ENCODE results near the gene FOXR1. TPM values are rescaled to one million over a fixed set of nuclear protein-coding genes. Genes with fewer than 3 reads are reported as not detected.

Gene FOXR1, protein sequence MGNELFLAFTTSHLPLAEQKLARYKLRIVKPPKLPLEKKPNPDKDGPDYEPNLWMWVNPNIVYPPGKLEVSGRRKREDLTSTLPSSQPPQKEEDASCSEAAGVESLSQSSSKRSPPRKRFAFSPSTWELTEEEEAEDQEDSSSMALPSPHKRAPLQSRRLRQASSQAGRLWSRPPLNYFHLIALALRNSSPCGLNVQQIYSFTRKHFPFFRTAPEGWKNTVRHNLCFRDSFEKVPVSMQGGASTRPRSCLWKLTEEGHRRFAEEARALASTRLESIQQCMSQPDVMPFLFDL
- total RNA-seq (not detected), polyA plus RNA-seq (not detected)

DNA sequence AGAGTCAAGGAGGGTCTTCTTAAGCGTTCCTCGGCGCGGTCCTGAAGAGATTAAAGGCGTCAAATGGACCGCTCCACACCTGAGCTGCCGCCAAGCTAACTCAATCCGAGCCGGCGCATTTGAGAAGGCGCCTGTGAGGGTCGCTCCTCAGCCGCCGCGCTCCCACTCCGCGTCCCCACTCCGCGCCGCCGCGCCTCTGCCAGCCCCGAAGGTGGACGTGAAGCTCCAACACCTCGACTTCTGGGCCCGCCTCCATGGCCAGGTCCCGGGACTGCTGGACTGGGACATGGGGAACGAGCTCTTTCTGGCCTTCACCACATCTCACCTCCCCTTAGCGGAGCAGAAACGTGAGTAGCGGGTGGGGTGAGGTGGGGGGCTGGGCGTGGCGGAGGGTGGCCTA is at the start of gene FOXR1:
FOXR1 (plus strand) TSS at position 116 of the 400 bp plus-strand sequence; CDS start at position 287, 171 bp downstream.
- DNase-seq (ENCODE audit: extremely low spot score): no peak
- Histone ChIP-seq H3K27ac (ENCODE audit: low read depth) (no peak within 1 kb of the TSS), H3K4me3 (ENCODE audit: low read depth, low read length) (no peak within 1 kb of the TSS), H3K36me3 (ENCODE audit: insufficient read depth) (no peaks in the 10 kb centered on the region), H3K4me1 (ENCODE audit: insufficient read depth) (no peaks in the 10 kb centered on the region)
- WGBS: 46% methylated on average over 33 of the region's 33 CpGs

DNA sequence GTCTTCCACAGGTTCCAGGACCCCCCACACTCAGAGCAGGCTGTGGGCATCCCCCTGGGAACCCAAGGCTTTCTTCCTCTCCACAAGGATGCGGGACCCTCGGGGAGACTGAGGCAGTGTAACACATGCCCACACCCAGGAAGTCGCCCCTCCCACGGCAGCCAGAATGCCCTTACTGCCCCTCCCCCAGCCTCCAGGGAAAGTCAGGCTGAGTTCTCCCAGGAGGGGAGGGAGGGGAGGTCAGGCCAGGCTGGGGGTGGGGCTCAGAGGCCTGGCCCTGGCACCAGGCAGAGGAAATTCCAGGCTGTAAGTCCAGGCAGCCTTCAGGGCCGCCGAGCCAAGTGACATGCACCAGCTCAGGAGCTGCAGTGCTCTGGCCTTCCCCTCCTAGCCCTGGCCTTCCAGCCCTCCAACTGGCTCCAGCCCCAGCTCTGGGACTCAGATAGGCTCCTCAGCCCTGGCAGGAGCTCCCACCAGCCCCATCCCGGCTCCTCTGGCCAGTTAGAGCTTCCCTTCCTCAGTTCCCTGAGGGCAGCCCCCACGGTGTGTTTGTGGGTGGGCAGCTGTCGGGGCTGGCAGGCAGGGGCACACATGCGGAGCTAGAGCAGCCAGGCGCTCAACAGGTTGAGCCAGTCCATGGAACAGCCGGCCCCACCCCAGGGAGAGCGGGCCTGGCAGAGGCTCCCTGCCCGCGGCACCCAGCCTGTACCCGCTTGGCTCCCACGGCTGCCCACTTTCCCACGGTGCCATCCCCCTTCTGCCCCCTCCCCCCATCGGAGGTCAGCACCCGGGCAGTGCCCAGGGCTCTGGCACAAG is 49.4 kb upstream of the FOXR1 start:
- WGBS: 9% methylated on average over 20 of the region's 20 CpGs
- DNase-seq (ENCODE audit: extremely low spot score): no peak
- no peaks in the 10 kb centered on the region for H3K36me3 ChIP-seq (ENCODE audit: insufficient read depth)
- peak overlapping the region; percentile 92 for H3K27ac ChIP-seq (ENCODE audit: low read depth)
- peak overlapping the region; percentile 82 for H3K4me3 ChIP-seq (ENCODE audit: low read depth, low read length)
- H3K4me1 ChIP-seq (ENCODE audit: insufficient read depth): no peaks in the 10 kb centered on the region

DNA sequence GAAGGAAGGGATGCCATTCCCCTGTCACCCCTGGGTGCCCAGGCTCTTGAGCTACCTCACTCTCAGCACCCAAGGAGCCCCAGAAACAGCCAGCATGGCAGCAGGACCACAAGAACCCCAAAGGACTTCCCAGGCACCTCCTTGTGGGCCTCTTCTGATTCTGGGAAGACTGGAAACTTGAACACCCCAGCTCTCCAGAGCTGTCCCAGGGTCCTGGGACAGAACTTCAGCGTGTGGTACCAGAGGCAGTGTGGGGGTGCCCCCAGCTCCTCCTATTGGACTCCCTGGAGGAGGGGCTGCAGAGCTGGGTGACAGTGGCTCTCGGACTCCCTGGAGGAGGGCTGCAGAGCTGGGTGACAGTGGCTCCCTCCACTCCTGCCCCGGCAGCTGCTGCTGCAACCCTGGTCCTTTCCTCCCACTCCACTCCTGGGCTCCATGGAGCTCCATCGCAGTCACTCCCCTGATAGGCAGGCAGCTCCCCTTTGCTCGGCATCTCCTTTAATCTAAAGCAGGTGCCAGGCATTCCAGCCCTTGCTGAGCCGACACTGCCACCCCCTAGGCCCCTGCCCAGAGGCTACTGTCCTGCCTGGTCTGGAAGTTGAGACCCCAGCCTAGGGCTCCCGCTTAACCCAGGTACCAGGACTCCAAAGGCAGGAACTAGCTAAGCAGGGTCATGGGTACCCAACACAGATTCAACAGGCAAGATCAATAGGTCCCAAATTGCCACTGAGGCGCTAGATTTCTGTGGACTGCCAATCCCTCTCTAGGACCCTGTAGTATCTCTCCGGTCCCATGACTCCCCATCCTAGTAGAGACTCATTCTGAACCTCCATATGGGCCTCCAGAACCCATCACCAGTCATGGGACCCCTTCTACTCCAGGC is 48.6 kb upstream of the FOXR1 start:
- Histone ChIP-seq H3K4me3 (ENCODE audit: low read depth, low read length) (peak overlapping the region; percentile 82), H3K27ac (ENCODE audit: low read depth) (peak overlapping the region; percentile 92), H3K4me1 (ENCODE audit: insufficient read depth) (no peaks in the 10 kb centered on the region), H3K36me3 (ENCODE audit: insufficient read depth) (no peaks in the 10 kb centered on the region)
- 32% methylated on average over 9 of the region's 9 CpGs for WGBS
- no peak for DNase-seq (ENCODE audit: extremely low spot score)

DNA sequence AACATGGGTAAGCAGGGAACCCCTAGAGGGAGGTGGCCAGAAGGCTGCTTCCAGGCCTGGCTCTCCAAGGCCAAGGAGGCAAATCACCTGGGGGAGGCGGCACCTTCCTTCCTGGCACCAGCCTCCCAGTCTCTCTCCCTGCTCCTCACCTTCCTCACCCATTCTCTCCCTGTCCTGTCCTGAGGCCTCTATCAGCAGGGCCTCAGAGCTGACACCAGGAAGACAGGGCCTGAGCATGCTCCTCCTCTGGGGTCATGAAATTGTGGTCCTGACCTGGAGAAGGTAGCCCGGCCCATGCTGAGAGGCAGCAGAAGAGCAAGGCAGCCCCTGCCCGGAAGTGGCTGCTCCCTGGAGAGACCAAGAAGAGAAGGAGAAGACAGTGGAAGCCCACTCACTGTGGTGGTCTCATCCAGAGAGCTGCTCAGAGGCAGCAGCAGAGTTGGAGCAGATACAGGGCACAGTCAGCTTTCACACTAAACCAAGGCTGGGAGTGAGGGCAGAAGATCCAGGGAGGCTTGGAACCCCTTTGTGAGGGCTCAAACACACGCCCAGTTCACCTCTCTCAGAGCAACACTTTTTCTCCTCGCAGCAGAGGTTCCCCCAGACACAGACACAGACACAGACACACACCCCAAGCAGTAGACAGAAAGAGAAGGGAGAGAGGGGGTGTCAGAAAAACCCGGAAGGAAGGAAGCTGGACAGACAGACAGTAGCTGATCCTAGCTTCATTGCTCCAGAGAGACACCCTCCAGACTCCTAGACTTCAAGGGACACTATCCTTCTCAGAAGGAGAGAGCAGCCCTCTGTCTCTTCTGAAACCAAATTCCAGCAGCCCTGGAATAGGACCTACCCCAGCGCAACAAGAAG is 47.6 kb upstream of the FOXR1 start:
- Histone ChIP-seq H3K4me3 (ENCODE audit: low read depth, low read length) (peak overlapping the region; percentile 82), H3K36me3 (ENCODE audit: insufficient read depth) (no peaks in the 10 kb centered on the region), H3K4me1 (ENCODE audit: insufficient read depth) (no peaks in the 10 kb centered on the region), H3K27ac (ENCODE audit: low read depth) (peak overlapping the region; percentile 76)
- DNase-seq (ENCODE audit: extremely low spot score): no peak
- WGBS: 7% methylated on average over 7 of the region's 7 CpGs

DNA sequence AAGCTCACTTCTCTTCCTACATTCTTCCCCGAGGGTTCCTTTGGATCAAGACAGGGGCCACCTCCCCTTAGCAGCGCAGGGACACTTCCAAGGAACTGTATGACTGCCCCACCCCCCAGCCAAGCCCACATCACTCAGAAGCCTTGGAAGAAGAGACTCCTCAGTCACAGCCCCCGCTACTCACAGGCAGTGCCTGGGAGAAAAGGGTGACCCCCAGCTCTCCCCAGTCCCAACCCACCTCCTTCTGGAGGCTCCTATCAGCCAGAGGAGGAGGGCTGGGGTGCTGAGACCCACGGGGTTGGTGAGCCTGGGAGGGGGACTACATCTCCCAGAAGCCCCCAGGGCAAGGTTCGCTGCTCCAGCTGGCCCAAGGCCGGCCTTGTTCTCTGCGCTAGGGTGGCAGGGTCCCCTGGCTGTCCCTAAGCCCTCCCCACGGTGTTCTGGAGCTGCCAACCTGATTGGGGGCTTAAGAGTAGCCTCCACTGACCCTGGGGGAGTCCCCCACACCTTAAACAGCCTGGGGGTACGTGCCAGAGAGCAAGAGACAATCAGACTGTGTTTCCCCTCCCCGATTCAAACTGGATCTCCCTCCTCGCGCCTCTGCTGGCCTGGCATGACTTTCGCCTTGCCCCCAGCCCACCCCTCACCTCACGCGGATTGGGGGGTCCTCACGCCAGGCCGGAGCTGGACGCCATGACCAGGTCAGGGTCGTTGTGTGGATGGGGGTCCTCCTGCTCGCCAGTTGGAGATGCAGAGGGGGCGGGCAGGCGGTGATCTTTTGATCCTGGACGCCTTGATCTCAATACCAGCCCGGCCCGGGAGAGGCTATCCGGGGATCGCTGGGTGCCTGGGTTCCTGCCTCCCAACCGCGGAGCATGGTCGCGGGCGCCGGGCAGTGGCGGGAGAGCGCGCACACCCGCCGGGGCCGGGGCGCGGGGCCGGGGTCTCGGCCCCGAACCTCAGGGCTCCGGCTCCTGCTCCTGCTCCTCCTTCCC is 46.7 kb upstream of the FOXR1 start:
- under 1% methylated on average over 45 of the region's 45 CpGs for WGBS
- Histone ChIP-seq H3K36me3 (ENCODE audit: insufficient read depth) (no peaks in the 10 kb centered on the region), H3K4me3 (ENCODE audit: low read depth, low read length) (peak overlapping the region; percentile 82), H3K4me1 (ENCODE audit: insufficient read depth) (no peaks in the 10 kb centered on the region), H3K27ac (ENCODE audit: low read depth) (peak overlapping the region; percentile 76)
- no peak for DNase-seq (ENCODE audit: extremely low spot score)

DNA sequence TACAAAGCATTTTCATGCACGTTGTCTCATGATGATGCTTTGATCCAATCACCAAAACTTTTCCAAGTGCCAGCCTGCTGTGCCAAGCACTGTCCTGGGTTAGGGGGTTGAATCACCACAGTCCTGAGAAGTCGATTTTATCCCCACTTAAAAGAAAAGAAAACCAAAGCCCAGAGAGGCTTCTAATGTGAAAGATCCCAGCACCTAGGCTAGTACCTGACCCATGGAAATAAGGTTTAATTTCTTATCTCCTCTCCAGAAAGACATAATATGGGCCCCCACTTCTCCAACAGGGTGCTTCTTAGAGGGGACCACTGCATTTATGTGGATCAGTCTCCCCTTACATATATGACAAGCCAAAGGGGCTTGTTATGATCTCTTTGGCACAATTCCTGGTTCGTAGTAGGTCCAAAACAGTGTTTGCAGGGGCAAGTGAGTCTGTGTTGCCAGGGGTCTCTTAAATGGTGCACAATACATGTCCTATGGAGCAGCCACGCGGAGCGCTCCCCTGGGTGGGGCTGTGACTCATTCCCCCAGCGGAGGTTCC is 43.9 kb upstream of the FOXR1 start:
- WGBS: 8% methylated on average over 7 of the region's 7 CpGs

DNA sequence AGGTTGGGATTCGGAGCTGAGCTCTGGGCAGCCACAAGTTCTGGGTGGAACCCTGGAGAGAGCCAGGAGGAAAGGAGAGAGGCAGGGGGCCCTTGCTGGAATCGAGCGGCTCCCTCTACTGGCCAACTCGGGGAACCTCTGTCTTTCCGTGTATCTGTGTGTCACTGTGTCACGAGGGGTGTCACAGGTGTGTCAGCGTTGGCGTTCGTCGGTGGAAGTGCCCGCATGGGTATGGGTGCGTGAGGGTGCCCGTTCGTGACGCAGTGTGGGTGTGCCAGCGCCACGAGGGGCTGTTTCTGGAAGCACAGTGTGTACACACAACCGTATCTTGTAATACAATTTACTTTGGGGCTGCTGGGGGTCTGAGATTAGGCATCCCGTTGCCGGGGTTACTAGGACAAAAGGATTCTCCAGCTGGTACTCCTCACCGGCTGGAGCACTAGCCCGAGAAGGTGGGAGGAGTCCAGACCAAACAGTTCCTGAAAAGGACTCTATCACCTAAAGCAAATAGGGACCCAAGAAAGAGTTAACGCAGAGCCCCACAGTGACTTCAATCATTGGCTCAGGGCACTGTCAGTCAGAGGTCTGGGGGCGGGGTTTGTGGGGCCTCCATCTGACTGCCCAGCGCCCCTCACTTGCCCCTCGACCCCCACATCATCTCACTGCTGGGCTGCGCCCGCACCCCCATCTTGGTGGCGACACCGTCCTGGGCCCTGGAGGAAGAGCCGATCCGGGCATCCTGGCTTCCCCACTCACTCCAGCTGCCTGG is 43.3 kb upstream of the FOXR1 start:
- H3K36me3 ChIP-seq (ENCODE audit: insufficient read depth): no peaks in the 10 kb centered on the region
- H3K4me3 ChIP-seq (ENCODE audit: low read depth, low read length): peak overlapping the region; percentile 65
- H3K27ac ChIP-seq (ENCODE audit: low read depth): peak overlapping the region; percentile 94
- peak; percentile 95 for DNase-seq (ENCODE audit: extremely low spot score)
- under 1% methylated on average over 32 of the region's 32 CpGs for WGBS
- no peaks in the 10 kb centered on the region for H3K4me1 ChIP-seq (ENCODE audit: insufficient read depth)

More for the DNA sequence above, 43.9 kb upstream of the FOXR1 start:
- H3K4me3 ChIP-seq (ENCODE audit: low read depth, low read length): no peak overlapping the region
- no peaks in the 10 kb centered on the region for H3K4me1 ChIP-seq (ENCODE audit: insufficient read depth)
- peak overlapping the region; percentile 72 for H3K27ac ChIP-seq (ENCODE audit: low read depth)
- H3K36me3 ChIP-seq (ENCODE audit: insufficient read depth): no peaks in the 10 kb centered on the region
- no peak for DNase-seq (ENCODE audit: extremely low spot score)

DNA sequence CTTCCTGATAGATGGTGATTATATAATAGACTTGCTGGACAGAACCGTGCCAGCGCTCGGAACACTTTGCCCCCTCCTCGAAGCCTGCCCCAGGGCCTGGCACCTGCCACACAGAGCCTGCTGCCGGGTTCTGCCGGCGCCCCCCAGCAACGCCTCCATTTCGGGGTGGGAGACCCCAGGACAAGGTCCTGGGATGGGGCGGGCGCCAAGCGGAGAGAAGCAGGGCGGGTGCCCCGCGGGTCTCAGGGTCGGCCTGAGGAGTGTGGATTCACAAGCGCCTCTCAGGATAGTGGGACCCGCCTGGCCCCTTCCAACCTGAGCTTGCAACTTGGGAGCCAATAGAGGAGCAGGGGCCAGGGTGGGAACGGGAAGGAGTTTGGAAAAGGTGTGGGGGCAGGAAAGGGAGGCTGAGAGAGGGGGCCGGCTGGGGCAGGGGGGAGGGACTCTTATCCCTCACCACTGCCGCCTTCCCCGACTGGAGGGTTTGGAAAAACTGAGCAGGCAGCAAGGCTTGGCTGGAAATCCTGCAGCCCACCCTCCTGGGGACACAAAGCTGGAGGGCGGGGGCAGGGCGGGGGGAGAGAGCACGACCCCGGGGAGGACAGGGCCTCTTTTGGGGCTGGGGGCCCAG is 42.6 kb upstream of the FOXR1 start:
- Histone ChIP-seq H3K4me3 (ENCODE audit: low read depth, low read length) (peak overlapping the region; percentile 65), H3K4me1 (ENCODE audit: insufficient read depth) (no peaks in the 10 kb centered on the region), H3K36me3 (ENCODE audit: insufficient read depth) (no peaks in the 10 kb centered on the region), H3K27ac (ENCODE audit: low read depth) (peak overlapping the region; percentile 94)
- WGBS: under 1% methylated on average over 26 of the region's 26 CpGs
- DNase-seq (ENCODE audit: extremely low spot score): no peak

DNA sequence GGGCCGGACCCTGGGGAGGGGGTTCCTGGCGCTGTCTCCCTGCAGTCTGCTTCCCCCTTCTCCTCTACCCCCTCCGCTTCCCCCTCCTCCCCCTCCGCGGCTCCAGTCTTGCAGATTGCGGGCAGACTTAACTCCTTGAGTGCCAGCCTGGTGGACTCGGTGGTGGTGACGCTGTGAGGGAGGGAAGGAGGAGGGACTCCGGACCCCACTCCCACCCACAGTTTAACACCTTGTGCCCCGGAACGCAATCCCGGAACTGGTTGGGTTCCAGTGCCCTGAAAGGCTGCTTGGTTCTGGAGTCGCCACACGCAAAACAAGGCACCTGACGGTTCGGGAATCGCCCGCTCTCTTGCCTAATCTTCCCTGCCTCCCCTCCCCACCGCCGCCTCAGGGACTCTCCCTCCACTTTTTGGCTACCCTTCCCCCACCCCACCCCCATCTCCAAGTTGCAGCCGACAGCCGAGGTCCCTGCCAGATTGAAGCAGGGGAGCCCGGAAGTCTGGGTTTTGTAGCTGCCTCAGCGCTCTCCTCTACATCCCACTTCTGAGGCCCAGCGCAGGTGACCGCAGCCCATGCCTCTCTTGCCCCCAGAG is 42.0 kb upstream of the FOXR1 start:
- no peaks in the 10 kb centered on the region for H3K36me3 ChIP-seq (ENCODE audit: insufficient read depth)
- H3K4me3 ChIP-seq (ENCODE audit: low read depth, low read length): peak overlapping the region; percentile 65
- H3K27ac ChIP-seq (ENCODE audit: low read depth): peak overlapping the region; percentile 98
- H3K4me1 ChIP-seq (ENCODE audit: insufficient read depth): no peaks in the 10 kb centered on the region
- peak; percentile 93 for DNase-seq (ENCODE audit: extremely low spot score)
- WGBS: under 1% methylated on average over 24 of the region's 26 CpGs

DNA sequence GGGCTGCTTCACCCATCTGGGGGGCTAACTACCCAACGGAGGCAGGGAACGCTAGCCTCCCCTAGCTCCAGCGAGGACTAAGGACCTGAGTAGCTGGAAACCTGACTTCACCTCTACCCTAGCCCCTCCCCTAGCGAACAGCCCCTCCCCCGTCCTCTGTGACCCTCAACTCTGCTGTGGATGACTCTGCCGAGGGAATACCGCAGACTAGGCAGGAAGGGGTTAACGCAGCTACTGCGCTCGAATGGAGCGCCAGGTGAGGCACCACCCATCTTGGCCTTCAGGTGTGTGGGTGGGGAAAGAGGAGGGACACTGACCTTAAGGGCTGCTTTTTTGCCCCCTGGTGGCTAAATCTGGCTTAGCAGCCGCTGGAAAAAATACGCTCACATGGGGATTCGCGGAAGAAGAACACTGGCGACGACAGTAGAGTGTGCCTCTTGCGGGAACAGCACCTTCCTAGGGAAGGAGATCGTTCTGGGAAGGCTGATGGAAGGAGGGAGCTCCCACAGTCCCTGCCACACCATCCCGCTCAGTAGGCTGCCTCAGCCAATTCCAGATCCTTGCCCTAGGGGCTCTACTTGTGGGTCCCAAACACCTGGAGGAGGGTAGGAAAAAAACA is 41.4 kb upstream of the FOXR1 start:
- Histone ChIP-seq H3K36me3 (ENCODE audit: insufficient read depth) (no peaks in the 10 kb centered on the region), H3K4me1 (ENCODE audit: insufficient read depth) (no peaks in the 10 kb centered on the region), H3K4me3 (ENCODE audit: low read depth, low read length) (peak overlapping the region; percentile 65), H3K27ac (ENCODE audit: low read depth) (peak overlapping the region; percentile 98)
- 1% methylated on average over 20 of the region's 20 CpGs for WGBS
- peak; percentile 82 for DNase-seq (ENCODE audit: extremely low spot score)

Measured in urinary bladder (tissue), 4 donors.